ENCODE data around the gene TRIM2. TPM values are rescaled to one million over a fixed set of nuclear protein-coding genes. Genes with fewer than 3 reads are reported as not detected.

Gene TRIM2
- total RNA-seq, 4 donors from 2014 or later = 5.8 to 18.9 (median 14.9) TPM

- no peak overlapping the region for H3K4me3 ChIP-seq
- TF ChIP-seq POLR2A (IDR thresholded peaks at IDR 0.05) = no peak
- TF ChIP-seq, protein P1, sequence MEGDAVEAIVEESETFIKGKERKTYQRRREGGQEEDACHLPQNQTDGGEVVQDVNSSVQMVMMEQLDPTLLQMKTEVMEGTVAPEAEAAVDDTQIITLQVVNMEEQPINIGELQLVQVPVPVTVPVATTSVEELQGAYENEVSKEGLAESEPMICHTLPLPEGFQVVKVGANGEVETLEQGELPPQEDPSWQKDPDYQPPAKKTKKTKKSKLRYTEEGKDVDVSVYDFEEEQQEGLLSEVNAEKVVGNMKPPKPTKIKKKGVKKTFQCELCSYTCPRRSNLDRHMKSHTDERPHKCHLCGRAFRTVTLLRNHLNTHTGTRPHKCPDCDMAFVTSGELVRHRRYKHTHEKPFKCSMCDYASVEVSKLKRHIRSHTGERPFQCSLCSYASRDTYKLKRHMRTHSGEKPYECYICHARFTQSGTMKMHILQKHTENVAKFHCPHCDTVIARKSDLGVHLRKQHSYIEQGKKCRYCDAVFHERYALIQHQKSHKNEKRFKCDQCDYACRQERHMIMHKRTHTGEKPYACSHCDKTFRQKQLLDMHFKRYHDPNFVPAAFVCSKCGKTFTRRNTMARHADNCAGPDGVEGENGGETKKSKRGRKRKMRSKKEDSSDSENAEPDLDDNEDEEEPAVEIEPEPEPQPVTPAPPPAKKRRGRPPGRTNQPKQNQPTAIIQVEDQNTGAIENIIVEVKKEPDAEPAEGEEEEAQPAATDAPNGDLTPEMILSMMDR (IDR thresholded peaks at IDR 0.05) = no peak
- H3K27me3 ChIP-seq = no peaks in the 10 kb centered on the region
- DNase-seq = no peak
- H3K9me3 ChIP-seq = no peaks in the 10 kb centered on the region
- no peak overlapping the region for H3K27ac ChIP-seq
- peaks cover 0 to 33% (median 9%) of the 10 kb centered on the region in 3 donors for H3K4me1 ChIP-seq
- WGBS, 2 donors = 42 to 55% methylated on average over 3 to 5 of the region's 5 CpGs
- intact Hi-C loops (cut with DNase I) = no loop called here
- no peaks in the 10 kb centered on the region for H3K36me3 ChIP-seq
Measured at GRCh38 chr4:153209410-153209809, 5.2 kb downstream of the TRIM2 start.

GRCh38 chr4:153210727-153211126, 6.5 kb downstream of the TRIM2 start:
- intact Hi-C loops (cut with DNase I) = no loop called here
- 90 to 100% methylated on average over 1 of the region's 1 CpG for WGBS, 2 donors
- no peak for DNase-seq
- TF ChIP-seq, protein P1 (IDR thresholded peaks at IDR 0.05) = no peak
- no peak for TF ChIP-seq POLR2A (IDR thresholded peaks at IDR 0.05)
- Histone ChIP-seq H3K9me3 (no peaks in the 10 kb centered on the region), H3K4me1 (peaks cover 0 to 19% (median 3%) of the 10 kb centered on the region in 3 donors), H3K36me3 (no peaks in the 10 kb centered on the region), H3K4me3 (no peak overlapping the region), H3K27ac (no peak overlapping the region), H3K27me3 (no peaks in the 10 kb centered on the region)

- H3K4me1 ChIP-seq = peaks cover 0 to 16% (median 0%) of the 10 kb centered on the region in 3 donors
- H3K27ac ChIP-seq = peak overlapping the region in 1 of 4 donors; percentile 2
- H3K36me3 ChIP-seq = no peaks in the 10 kb centered on the region
- 34 to 52% methylated on average over 5 of the region's 5 CpGs for WGBS, 2 donors
- no peak overlapping the region for H3K4me3 ChIP-seq
- TF ChIP-seq, protein P1 (IDR thresholded peaks at IDR 0.05) = no peak
- no peak for TF ChIP-seq POLR2A (IDR thresholded peaks at IDR 0.05)
- no peaks in the 10 kb centered on the region for H3K27me3 ChIP-seq
- no peaks in the 10 kb centered on the region for H3K9me3 ChIP-seq
- intact Hi-C loops (cut with DNase I) = no loop called here
- no peak for DNase-seq
Measured at GRCh38 chr4:153211986-153212728, 7.9 kb downstream of the TRIM2 start.

DNA sequence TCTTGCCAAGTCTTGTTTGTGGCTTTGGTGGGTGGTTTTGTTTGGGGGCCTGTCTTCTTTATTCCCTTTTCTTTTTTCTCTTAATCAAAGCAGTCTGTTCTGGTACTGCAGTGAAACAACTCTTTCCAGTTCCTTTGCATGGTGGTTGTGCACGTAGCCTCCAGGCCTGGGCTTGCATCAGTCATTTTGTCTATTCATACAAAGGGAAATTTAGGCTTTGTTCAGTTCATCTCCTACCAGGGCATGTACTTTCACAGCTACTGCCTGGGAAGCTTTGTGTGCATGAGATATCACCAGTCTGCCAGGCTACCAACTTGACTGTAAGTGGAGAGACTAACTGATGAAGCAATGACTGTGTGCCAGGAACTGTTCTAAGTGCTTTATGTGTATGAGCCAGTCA, 8.5 kb downstream of the TRIM2 start:
- TF ChIP-seq, protein P1 (IDR thresholded peaks at IDR 0.05) = no peak
- no peak for TF ChIP-seq POLR2A (IDR thresholded peaks at IDR 0.05)
- Histone ChIP-seq H3K27ac (peak overlapping the region in 1 of 4 donors; percentile 2), H3K36me3 (no peaks in the 10 kb centered on the region), H3K4me3 (no peak overlapping the region), H3K4me1 (peaks cover 0 to 16% (median 0%) of the 10 kb centered on the region in 3 donors), H3K27me3 (no peaks in the 10 kb centered on the region), H3K9me3 (no peaks in the 10 kb centered on the region)
- 17 to 50% methylated on average over 1 of the region's 1 CpG for WGBS, 2 donors
- intact Hi-C loops (cut with DNase I) = no loop called here
- no peak for DNase-seq

DNA sequence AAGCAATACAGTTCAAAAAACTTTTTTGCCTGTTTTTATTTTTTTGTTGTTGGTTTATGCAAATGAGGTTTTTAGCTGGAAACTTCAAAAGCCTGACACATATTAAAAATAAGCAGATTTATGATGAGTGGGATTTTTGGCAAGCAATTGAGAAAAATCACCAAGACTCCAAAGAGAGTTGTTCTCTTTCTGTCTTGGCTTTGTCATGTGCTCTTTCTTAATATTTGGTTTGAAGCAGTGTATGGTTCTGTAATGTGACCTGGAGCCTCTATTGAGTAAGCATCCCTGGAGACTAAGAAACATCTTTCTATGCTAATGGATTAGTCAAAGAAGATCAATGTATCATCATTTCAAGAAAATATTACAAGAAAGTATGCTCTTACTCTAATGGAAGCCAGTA, 11.7 kb downstream of the TRIM2 start:
- no peaks in the 10 kb centered on the region for H3K27me3 ChIP-seq
- no peak for DNase-seq
- H3K9me3 ChIP-seq = no peaks in the 10 kb centered on the region
- TF ChIP-seq, protein P1 (IDR thresholded peaks at IDR 0.05) = no peak
- TF ChIP-seq POLR2A (IDR thresholded peaks at IDR 0.05) = no peak
- intact Hi-C loops (cut with DNase I) = no loop called here
- peaks cover 0 to 16% (median 0%) of the 10 kb centered on the region in 3 donors for H3K4me1 ChIP-seq
- H3K36me3 ChIP-seq = no peaks in the 10 kb centered on the region
- H3K4me3 ChIP-seq = no peak overlapping the region
- no peak overlapping the region for H3K27ac ChIP-seq
